ENCODE data around the gene ABHD12.

GRCh38 chr20:25360631-25361286 is 29.9 kb downstream of the ABHD12 start:
- TF ChIP-seq CTCF (IDR thresholded peaks at IDR 0.05; ENCODE audit: low read length), result no peak
- TF ChIP-seq EZH2 (IDR thresholded peaks at IDR 0.05; ENCODE audit: borderline replicate concordance, low read length), result no peak

Data from OCI-LY1 (cell line).